Measurements from ENCODE around the gene POLA1. TPM values are rescaled to one million over a fixed set of nuclear protein-coding genes. Genes with fewer than 3 reads are reported as not detected.
"Not testable (repeated sequence)": the region's sequence is repeated elsewhere in the genome, so short reads cannot be mapped to it uniquely, and the experiment has no call there.

Gene POLA1
- total RNA-seq, 1 donor, result 7.8 TPM

DNA sequence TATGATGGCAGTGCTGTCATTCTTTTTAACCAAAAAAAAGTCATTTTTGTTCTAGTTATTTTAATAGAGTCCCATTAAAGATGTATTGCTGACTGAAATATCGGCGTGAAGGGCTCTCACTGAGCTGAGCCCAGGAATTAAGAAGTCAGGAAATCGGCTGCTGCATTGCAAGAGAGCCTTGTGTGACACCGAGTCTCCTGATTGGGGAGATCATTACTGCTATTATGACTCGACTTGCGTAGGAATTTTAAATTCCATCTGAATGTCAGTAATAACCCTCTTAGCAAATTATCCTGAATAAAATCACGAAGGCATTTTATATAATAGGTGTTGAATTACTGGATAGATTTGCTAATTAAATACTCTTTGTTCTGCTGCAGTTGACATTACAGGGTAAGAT lies 111.5 kb downstream of the POLA1 start:
- H3K4me1 ChIP-seq (ENCODE audit: insufficient read depth, low read length), result no peaks in the 10 kb centered on the region
- H3K9me3 ChIP-seq (ENCODE audit: low read depth, low read length), result no peaks in the 10 kb centered on the region
- no peak overlapping the region for H3K4me3 ChIP-seq (ENCODE audit: low read length)
- no peaks in the 10 kb centered on the region for H3K27me3 ChIP-seq (ENCODE audit: insufficient read depth, low read length)

DNA sequence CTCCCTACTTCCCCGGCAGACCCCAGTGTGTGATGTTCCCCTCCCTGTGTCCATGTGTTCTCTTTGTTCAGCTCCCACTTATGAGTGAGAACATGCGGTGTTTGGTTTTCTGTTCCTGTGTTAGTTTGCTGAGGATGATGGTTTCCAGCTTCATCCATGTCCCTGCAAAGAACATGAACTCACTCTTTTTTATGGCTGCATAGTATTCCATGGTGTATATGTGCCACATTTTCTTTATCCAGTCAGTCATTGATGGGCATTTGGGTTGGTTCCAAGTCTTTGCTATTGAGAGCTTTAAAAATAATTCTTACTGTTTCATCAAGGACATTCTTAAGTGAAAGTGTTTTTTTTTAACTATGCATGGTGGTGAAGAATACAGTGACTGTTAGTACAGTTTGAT lies 126.1 kb downstream of the POLA1 start:
- not testable (repeated sequence) for H3K27me3 ChIP-seq (ENCODE audit: insufficient read depth, low read length); H3K9me3 ChIP-seq (ENCODE audit: low read depth, low read length); H3K4me1 ChIP-seq (ENCODE audit: insufficient read depth, low read length); H3K4me3 ChIP-seq (ENCODE audit: low read length)

DNA sequence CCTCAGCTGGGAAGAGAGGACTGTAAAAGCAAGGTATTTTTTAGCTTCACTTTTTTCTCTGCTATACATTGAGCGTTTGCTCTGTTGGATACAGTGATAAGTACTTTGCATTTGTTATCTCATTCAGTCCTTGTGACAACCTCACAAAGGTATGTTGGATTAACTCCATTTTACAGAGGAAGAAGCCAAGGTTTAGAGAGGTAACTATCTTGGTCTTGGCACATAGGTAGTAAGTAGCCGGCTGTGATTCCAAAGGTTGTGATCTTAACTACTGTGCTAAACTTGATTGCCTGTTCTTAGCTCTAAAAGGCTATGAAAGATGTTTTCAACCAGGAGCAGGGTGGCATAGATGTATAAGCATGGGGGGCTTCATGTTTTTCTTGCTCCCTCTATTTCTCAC lies 134.4 kb downstream of the POLA1 start:
- H3K9me3 ChIP-seq (ENCODE audit: low read depth, low read length), result no peaks in the 10 kb centered on the region
- no peak overlapping the region for H3K4me3 ChIP-seq (ENCODE audit: low read length)

DNA sequence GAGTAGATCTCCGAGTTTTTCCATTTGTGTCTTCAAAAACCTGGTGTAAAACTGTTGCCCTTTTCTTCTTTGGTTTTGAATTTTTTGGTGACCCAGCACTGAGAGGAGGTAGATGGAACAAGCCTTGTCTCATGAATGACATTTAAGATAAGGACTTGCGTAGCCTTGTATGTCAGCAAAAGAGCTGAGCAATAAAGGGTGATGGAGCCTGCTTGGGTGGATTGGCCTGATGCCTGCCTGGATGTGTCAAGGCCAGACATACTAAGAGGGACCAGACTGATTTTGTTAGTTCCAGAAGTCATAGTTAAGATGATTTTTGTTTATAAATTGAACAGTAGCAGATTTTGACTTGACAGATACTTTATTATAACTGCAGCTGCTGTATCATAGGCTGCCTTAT lies 134.9 kb downstream of the POLA1 start:
- no peak overlapping the region for H3K4me3 ChIP-seq (ENCODE audit: low read length)
- no peaks in the 10 kb centered on the region for H3K4me1 ChIP-seq (ENCODE audit: insufficient read depth, low read length)
- H3K27me3 ChIP-seq (ENCODE audit: insufficient read depth, low read length), result no peaks in the 10 kb centered on the region
- H3K9me3 ChIP-seq (ENCODE audit: low read depth, low read length), result no peaks in the 10 kb centered on the region

More for the DNA sequence above, 134.4 kb downstream of the POLA1 start:
- no peaks in the 10 kb centered on the region for H3K27me3 ChIP-seq (ENCODE audit: insufficient read depth, low read length)
- no peaks in the 10 kb centered on the region for H3K4me1 ChIP-seq (ENCODE audit: insufficient read depth, low read length)

DNA sequence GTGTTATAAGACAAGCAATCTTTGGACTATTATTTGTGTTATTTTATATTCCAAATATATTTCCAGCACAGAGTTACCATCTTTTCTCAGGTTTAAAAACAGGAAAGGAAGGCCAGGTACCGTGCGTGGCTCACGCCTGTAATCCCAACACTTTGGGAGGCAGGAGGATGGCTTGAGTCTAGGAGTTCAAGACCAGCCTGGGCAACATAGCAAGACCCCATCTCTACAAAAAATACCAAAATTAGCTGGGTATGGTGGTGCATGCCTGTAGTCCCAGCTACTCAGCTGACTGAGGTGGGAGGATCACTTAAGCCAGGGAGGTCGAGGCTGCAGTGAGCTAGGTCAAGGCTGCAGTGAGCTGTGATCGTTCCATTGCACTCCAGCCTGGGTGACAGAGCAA lies 140.0 kb downstream of the POLA1 start:
- H3K4me3 ChIP-seq (ENCODE audit: low read length), result no peak overlapping the region
- H3K27me3 ChIP-seq (ENCODE audit: insufficient read depth, low read length), result no peaks in the 10 kb centered on the region
- no peaks in the 10 kb centered on the region for H3K9me3 ChIP-seq (ENCODE audit: low read depth, low read length)
- H3K4me1 ChIP-seq (ENCODE audit: insufficient read depth, low read length), result no peaks in the 10 kb centered on the region

DNA sequence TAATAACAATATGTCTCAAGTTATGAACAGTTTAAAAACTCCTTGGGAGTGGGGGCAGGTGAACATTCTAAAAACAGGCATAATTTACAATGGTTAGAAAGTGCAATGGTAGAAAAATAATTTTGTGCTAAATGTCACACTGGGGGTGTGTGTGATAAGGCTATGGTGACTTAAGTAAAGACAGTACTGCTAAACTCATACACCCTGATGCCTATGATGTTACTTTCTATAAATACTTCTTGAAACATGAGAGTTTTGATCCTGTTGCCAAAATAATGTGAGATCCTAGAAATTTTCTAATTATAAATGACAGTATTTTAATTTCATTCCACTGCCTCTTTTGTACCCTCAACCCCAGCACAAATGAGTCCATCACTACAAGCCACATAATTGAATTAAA lies 144.2 kb downstream of the POLA1 start:
- Histone ChIP-seq H3K9me3 (ENCODE audit: low read depth, low read length) (no peaks in the 10 kb centered on the region), H3K4me3 (ENCODE audit: low read length) (no peak overlapping the region), H3K27me3 (ENCODE audit: insufficient read depth, low read length) (no peaks in the 10 kb centered on the region), H3K4me1 (ENCODE audit: insufficient read depth, low read length) (no peaks in the 10 kb centered on the region)

DNA sequence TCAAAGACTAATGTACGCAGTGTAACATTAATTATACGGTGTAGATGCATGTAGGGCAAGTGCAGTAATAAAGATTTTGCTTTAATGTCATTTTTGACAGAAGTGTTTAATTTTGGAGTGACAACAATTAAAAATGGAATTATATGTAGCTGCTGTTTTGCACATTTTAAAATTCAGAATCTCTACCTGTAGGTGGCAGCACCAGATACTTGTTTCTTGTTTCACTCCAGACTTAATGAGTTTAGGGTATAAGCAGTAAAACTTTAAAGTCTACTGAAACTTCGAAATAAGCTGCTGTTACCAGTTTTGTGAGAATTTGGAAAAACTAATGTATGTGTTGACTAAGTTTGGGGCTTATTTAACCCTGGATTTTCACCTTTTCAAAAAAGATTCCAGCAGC lies 144.9 kb downstream of the POLA1 start:
- Histone ChIP-seq H3K27me3 (ENCODE audit: insufficient read depth, low read length) (no peaks in the 10 kb centered on the region), H3K4me3 (ENCODE audit: low read length) (no peak overlapping the region), H3K9me3 (ENCODE audit: low read depth, low read length) (no peaks in the 10 kb centered on the region), H3K4me1 (ENCODE audit: insufficient read depth, low read length) (no peaks in the 10 kb centered on the region)

DNA sequence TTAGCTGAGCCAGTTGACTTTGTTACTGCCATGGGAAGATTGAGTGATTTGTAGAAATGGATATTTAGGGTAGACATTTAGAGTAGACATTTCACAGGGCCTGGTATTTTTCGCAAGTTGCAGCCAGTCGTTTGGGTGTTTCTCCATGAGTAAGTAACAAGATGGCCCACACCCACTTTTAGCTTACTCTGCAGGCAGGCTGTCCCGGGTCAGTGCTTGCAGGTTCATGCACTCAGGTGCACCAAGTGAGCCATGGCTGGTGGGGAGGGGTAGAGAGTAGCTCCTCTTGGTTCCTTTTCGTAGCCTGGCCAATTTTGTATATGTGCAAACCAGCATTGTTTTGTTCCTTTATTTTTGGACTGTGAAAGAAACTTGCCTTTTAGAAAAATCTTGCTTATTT lies 145.6 kb downstream of the POLA1 start:
- no peaks in the 10 kb centered on the region for H3K27me3 ChIP-seq (ENCODE audit: insufficient read depth, low read length)
- H3K4me3 ChIP-seq (ENCODE audit: low read length), result no peak overlapping the region
- H3K9me3 ChIP-seq (ENCODE audit: low read depth, low read length), result no peaks in the 10 kb centered on the region
- no peaks in the 10 kb centered on the region for H3K4me1 ChIP-seq (ENCODE audit: insufficient read depth, low read length)

DNA sequence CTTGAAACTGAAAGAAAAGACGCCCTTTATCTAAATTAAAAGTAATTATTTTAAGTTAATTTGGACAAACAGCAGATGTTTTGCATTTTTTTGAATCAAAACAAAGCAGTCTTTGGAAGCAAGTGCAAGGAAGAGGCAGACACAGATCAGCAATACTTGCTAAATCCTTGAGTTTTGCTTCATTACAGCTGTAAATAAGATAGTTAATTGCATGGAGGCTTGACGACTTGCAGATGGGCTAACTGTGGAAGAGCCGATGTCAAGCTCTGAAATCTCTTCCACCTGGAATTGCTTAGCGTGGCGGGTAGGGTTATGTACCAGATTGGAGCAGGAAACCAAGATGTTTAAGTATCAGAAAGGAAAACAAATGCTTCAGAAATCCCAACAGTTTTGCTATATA lies 148.8 kb downstream of the POLA1 start:
- Histone ChIP-seq H3K27me3 (ENCODE audit: insufficient read depth, low read length) (no peaks in the 10 kb centered on the region), H3K9me3 (ENCODE audit: low read depth, low read length) (no peaks in the 10 kb centered on the region), H3K4me1 (ENCODE audit: insufficient read depth, low read length) (no peaks in the 10 kb centered on the region), H3K4me3 (ENCODE audit: low read length) (no peak overlapping the region)

DNA sequence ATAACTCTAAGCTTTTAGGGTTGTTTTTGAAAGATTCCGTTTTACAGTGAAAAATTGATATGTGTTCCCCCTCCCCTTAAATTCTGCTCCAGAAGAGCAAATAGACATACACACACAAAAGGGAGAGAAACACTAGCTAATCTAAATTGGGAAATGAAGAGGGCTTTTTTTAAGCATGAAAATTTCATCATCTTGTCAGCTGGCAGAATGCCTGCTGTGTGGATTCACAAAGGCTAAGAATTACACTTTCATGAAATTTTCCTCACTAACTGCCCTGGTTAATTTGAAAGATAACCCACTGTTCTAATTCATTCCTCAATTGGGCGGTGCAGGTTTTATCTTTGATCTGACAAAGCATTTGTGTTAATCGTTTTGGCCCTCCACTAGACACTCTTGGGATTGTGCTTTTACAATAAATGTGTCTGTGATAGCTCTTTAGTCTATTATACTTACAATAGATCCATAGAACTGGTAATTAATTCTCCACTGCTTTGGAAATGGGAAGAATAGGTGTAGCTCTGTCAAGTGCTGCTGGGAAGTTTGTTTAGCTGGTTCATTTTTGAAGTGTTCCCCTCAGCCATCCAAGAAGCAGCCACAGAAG lies 152.9 kb downstream of the POLA1 start:
- H3K27me3 ChIP-seq (ENCODE audit: insufficient read depth, low read length), result no peaks in the 10 kb centered on the region

DNA sequence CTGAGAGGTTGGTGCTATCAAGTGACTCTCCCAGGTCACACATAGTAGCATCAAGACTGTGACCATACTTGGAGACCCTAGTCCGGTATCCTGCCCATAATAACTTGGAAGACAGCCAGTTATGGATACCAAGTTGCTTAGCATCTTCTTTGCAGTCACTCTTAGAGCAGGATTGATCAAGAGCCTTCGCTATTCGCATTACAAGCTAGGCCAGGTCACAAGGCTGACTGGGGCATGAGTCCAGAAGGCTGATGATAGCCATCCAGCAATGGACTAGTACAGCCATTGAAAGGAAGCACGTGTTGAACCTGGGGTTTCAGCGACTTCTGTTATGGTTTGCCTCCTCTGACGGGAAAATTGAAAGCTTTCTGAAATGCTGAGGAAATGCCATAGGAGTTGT lies 157.6 kb downstream of the POLA1 start:
- no peak overlapping the region for H3K4me3 ChIP-seq (ENCODE audit: low read length)
- H3K4me1 ChIP-seq (ENCODE audit: insufficient read depth, low read length), result no peaks in the 10 kb centered on the region
- no peaks in the 10 kb centered on the region for H3K9me3 ChIP-seq (ENCODE audit: low read depth, low read length)
- H3K27me3 ChIP-seq (ENCODE audit: insufficient read depth, low read length), result no peaks in the 10 kb centered on the region

More for the DNA sequence above, 152.9 kb downstream of the POLA1 start:
- Histone ChIP-seq H3K4me1 (ENCODE audit: insufficient read depth, low read length) (no peaks in the 10 kb centered on the region), H3K9me3 (ENCODE audit: low read depth, low read length) (no peaks in the 10 kb centered on the region), H3K4me3 (ENCODE audit: low read length) (no peak overlapping the region)

DNA sequence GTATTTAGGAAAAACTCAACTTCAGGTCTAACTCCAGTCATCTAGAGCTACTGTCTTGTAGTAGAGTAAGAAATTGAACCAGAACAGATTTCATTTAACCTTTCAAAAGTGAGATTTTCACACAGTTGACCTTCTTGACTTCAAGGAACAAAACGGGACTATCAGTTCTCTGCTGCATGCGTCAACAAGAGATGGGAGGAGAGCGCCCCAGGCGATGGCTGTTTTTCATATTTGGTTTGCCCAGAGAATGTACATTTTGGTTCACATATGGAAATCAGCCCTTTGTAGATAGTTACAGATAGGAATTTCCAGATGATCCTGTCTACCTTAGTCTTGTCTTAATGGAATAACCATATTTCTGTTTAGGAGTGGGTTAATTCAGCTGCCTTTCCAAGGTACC lies 158.1 kb downstream of the POLA1 start:
- H3K27me3 ChIP-seq (ENCODE audit: insufficient read depth, low read length), result no peaks in the 10 kb centered on the region
- H3K9me3 ChIP-seq (ENCODE audit: low read depth, low read length), result no peaks in the 10 kb centered on the region
- no peak overlapping the region for H3K4me3 ChIP-seq (ENCODE audit: low read length)
- H3K4me1 ChIP-seq (ENCODE audit: insufficient read depth, low read length), result no peaks in the 10 kb centered on the region

DNA sequence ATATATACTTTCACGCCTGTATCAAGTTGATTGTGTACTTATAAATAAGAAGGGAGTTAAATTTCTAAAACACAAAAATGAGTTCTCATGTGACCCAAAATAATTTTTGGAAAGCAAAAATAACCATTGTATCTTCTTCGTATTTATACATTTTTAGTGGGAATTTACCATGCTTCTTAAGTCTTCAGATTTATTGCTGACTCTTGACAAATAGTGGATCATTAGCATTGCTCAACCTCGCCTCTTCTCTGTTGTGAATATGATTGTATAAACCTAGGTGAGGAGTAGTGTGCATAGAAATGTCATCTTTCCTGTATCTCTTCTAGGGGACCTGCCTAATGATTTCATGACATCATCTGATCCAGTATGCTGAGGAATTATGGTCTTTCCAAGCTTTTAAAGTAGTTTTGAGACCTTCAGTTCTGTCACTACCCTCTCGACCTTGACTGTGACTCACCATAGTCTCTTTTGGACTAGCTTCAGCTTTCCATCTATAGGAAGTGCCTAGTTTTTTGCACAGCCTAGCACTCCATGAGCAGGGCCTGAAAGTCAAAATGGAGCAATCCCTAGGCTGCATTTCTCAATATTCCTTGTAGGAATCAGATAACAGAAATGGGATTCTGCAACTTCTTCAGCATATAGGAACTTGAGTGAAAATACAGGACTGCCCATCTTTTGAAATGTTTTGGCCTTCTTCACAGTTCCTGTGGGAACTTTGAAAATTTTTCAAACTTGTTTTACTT lies 164.5 kb downstream of the POLA1 start:
- no peaks in the 10 kb centered on the region for H3K27me3 ChIP-seq (ENCODE audit: insufficient read depth, low read length)
- no peaks in the 10 kb centered on the region for H3K4me1 ChIP-seq (ENCODE audit: insufficient read depth, low read length)
- H3K4me3 ChIP-seq (ENCODE audit: low read length), result no peak overlapping the region
- no peaks in the 10 kb centered on the region for H3K9me3 ChIP-seq (ENCODE audit: low read depth, low read length)

DNA sequence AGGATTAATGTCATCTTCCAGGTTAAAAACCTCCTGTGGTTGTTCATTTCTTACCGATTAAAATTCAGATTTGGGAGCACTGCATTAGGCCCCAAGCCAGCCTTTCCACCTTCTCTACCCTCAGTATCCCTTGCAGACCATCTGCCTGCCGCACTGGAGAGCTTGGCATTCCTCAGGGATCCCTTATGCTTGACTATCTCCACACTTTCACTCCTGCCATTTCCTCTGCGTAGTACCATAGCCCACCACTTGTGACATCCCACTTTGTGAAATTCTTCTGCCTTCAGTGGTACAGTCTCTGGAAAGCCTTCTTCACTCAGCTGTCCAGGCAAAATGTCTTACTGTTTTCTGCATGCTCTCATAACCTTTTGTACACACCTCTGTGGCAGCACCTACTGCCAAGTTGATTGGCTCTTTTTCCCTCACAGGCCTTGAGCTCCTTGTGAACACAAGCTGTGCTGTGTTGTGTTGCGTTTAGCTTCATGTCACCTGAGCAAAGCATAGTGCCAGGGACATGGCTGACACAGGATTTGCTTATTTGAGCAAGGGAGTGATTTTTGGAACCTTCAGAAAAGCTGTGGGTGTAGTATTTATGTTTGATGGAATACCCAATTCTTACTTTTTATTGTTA lies 165.6 kb downstream of the POLA1 start:
- Histone ChIP-seq H3K4me1 (ENCODE audit: insufficient read depth, low read length) (no peaks in the 10 kb centered on the region), H3K9me3 (ENCODE audit: low read depth, low read length) (no peaks in the 10 kb centered on the region), H3K4me3 (ENCODE audit: low read length) (no peak overlapping the region), H3K27me3 (ENCODE audit: insufficient read depth, low read length) (no peaks in the 10 kb centered on the region)

DNA sequence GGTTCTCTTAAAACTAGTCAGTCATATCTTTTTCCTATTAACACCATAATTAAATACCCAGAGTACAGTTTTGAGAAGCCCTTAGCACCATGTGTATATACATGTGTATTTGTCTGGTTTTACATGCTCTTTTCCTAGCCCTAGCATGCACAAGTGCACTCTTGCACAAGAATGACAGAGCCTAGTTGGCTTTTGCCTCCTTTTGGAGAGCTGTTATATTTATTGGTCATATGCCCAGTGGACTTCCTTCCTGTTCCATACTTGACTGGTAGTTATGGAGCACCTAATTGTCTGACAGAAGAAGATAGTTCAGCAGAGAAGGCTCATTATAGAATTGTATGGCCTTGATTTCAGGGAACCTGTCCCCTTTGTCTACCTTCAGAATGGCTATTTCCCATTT lies 166.4 kb downstream of the POLA1 start:
- Histone ChIP-seq H3K9me3 (ENCODE audit: low read depth, low read length) (no peaks in the 10 kb centered on the region), H3K4me1 (ENCODE audit: insufficient read depth, low read length) (no peaks in the 10 kb centered on the region), H3K4me3 (ENCODE audit: low read length) (no peak overlapping the region), H3K27me3 (ENCODE audit: insufficient read depth, low read length) (no peaks in the 10 kb centered on the region)

DNA sequence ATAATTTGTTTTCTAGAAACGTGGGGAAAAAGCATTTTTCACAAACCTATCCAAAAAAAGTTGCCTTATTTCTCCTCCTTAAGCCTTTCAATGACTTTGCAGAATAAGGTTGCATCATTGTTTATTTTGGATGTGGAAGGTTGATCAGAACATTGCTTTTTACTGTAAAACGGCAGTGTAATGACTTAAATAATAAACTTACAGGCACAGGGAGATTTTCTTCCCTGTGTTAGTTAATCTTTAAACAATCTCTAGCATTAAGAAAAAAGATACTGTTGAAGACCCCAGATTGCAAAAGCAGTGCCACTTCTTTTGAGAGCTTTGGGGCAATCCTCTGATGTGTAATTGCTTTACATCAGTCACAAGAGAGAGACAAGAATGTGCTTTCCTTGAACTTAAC lies 168.6 kb downstream of the POLA1 start:
- H3K4me1 ChIP-seq (ENCODE audit: insufficient read depth, low read length), result no peaks in the 10 kb centered on the region
- no peaks in the 10 kb centered on the region for H3K27me3 ChIP-seq (ENCODE audit: insufficient read depth, low read length)
- H3K4me3 ChIP-seq (ENCODE audit: low read length), result no peak overlapping the region
- no peaks in the 10 kb centered on the region for H3K9me3 ChIP-seq (ENCODE audit: low read depth, low read length)

Measured in mononuclear cell (primary cell).